Mucosa of gallbladder (tissue), 1 donor: ENCODE measurements around the gene ROBO4. TPM values are rescaled to one million over a fixed set of nuclear protein-coding genes. Genes with fewer than 3 reads are reported as not detected.

Experiments used
- DNase-seq: peaks from one replicate; pipeline ENCODE4 v3.0.0-alpha.2; 2020; ENCODE audit warnings: low spot score
- total RNA-seq: library from RNA; stranded (reverse); gene quantifications from one replicate; pipeline ENCODE4 v1.2.1, GENCODE V29; 2021
- donor health status: DM: no; HTN: no; CAD: no.

ROBO4 gene
- total RNA-seq, 1 donor from 2014 or later = 13.8 TPM

DNA sequence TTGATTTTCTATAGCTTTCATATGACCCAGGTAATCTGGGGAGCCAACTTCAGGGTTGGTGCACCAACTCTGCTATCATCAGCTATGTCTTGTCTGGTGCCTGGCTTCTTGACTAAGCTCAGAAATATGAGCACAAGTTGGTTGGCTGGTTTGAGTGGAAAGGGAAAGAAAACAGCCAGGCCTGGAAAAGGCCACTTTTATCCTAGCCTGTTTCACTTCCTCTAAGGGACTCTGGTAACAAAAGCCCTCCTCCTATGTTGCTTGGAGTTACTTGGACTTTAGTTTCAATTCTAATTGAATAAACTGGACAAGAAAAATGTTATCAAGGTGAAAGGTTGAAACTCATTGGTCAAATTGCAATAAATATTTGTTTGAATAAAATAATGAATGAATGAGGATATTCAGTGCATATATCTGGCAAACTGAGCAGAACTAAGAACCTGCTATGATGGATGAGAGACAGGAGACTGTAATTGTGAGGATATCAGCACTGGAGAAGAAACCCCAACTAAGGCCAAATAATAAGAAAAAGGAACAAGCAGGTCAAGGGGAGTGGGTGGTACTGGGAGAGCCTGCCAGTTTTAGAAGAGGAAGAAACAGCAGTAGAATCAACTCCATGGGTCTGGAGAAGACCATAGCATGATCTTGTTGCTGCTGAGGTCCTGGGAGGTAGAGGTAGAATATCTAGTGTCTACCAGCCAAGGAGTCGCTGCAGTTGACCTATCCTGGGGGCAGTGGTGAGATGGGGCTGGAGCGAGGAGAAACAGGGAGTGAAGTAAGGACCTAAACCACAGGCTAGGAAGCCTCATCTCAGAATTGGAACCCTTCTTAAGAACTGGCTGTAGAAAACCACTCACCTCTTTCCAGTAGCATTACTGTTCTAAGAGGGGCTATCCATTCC lies 8.2 kb downstream of the ROBO4 start:
- no peak for DNase-seq

DNA sequence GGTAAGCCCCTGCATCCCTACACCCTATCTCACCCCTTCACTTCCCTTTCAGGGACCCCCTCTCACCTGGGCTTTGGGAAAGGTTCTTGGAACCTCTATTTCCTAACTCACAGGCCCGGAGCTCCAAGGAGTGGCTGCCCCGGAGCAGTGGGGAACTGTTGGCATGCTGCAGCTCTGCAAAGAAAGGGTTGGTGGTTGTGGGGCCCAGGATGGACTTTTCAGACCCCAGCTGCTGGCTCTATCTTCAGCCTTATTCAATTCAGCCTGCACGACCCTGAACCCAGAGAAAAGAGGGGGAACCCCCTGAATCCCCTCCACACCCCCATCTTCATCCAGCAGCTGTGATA lies 10.0 kb downstream of the ROBO4 start:
- DNase-seq = no peak

DNA sequence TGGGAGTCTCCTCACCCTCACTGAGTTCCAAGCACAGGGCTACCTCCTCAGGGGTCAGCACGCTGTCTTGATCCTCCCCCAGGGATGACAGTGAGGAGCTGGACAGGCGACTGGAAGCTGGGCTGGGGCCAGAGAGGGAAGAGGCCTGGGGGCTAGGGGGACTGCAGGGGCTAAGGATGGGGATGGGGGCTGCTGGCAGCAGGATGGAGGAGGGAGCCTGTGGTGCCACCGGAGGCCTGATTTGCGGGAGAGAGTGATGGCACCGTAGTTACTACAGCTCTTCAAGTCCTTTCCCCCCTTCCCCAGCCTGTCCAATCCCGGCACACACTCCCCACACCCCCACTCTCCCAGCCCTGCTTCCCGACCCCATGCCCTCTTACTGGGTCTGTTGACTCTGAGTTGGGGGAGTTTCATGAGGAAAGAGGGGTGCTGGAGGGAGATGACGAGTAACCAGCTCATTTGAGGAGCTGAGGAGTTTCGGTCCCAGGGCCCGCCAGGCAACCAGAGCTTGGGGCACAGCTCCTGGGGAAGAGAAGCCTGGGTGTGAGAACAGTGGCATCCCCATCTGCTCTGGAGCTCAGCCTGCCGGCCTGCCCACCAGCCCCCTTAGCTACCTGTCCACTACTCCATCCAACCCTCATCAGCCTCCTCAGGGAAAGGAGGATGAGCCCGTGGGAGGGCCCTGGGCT lies 10.5 kb downstream of the ROBO4 start:
- no peak for DNase-seq

DNA sequence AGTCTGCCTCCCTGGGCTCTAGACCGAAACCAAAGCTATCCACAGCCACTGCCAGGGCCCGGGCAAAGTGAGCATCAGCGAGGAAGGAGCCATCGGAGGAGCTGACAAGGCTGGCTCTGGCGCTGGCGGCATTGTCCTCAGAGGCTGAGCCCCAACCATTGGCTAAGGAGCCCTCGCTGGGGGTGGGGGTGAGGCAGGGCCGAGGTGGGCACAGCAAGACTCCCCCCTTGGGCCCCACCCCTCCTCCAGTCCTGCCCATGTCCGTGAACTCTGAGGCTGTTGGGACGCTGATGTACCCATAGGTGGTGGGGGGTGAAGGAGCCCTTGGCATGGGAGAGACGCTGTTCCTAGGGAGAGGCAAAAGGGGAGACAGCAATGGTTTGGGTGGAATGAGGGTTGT lies 11.2 kb downstream of the ROBO4 start:
- no peak for DNase-seq

DNA sequence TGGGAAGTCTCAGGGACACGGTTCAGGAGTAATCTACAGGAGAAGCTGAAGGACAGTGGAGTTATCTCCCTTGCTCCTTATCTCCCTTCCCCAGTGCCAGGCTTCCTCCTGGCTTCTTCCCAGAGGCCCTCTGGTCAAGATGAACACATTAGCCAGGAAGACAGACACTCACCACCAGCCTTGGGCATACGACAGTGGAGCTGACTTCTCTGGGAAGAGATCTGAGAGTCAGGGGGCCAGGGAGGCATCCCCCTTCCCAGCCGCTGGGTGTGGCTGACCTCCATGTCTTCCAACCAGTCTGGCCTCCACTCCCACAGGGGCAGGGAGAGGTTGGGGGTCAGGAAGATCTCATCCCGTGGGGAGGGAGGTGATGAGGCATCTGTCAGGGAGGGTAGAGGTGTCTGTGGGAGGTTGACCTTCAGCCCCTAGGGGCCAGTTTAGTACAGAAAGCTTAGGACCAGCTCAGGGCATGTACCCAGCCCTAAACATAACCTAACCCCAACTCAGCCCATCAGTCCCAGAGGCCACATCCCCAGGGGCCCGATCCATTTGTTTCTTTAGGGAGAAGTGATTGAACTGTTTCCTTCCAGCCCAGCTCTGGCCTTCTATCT lies 12.7 kb downstream of the ROBO4 start:
- no peak for DNase-seq

DNA sequence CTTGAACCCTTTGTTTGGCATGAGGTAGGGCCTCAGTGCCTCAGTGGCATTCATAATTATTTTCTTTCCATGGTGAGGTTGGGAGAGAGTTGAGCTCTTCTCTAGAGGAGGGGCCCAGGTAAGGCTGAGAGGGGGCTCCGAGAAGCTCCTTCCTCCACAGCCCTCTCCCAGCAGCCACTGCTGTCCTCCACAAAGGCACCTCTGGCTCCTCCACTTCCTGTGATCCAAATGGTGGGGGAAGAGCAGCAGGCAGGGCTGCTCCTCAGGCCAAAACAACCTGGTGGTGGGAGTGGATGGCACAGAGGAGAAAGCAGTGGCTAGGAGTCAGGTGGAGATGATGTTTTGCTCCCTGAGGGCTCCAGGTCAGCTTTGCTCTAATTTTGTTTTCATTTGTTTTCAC lies 13.3 kb downstream of the ROBO4 start:
- DNase-seq = no peak

DNA sequence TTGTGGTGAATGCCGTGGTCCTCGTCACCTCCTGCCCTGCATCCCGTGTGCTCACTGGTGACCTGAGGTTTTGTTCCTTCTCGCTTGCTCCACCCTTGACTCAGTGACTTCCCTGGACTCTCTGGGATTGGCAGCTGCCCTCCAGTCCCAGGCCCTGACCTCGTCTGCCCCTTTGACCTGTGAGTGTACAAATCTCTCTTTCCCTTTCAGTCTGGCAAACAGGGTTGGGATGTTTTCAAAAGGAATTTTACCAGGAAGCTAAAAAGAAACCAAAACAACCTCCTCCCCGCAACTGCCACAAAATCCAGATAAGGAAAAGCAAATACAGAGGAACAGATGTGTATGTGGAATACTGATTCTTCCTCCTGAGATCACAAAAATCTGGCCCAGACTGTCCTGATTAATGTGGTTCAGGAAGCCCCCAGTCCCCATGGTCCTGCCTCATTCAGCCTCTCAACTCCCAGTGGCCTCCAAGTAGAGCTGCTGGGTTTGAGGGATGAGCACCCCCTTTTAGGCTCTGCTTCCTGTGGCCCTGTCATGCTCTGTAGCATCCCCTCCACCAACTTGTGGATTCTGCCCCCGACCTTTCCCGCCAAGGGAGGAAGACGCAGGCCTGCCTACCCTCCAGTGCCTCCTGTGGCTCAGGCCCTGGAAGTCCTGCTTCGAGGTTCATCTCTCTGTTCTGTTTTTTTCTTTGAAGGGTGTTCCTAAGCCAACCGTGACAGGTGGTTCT lies 15.2 kb downstream of the ROBO4 start:
- DNase-seq = no peak

DNA sequence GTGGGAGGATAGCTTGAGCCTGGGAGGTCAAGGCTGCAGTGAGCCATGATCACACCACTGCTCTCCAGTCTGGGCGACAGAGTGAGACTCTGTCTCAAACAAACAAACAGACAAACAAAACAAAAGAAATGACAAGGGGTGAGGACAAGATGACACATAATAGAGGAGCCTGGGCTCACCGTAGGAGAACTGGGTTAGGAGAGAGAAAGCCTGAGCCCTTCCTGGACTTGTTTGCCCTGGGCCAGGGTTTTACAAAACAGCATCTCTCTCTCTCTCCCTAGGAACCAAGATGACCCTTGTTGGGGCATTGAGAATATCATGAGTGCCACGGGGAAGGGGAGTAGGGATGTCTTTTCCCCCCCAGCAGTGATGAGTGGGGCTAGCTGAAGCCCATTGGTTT lies 16.7 kb downstream of the ROBO4 start:
- DNase-seq = no peak

DNA sequence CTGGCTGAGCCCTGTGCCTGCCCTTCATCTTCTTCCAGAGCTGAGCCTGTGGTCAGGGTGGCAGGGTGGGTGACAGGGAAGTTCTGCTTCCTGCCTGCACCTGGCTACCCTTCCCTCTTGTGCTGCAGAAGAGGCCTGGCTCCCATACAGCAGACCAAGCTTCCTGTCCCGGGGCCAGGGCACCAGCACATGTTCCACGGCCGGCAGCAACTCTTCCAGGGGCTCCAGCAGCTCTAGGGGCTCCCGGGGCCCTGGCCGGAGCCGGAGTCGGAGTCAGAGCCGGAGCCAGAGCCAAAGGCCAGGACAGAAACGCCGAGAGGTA lies 17.4 kb downstream of the ROBO4 start:
- DNase-seq = no peak

DNA sequence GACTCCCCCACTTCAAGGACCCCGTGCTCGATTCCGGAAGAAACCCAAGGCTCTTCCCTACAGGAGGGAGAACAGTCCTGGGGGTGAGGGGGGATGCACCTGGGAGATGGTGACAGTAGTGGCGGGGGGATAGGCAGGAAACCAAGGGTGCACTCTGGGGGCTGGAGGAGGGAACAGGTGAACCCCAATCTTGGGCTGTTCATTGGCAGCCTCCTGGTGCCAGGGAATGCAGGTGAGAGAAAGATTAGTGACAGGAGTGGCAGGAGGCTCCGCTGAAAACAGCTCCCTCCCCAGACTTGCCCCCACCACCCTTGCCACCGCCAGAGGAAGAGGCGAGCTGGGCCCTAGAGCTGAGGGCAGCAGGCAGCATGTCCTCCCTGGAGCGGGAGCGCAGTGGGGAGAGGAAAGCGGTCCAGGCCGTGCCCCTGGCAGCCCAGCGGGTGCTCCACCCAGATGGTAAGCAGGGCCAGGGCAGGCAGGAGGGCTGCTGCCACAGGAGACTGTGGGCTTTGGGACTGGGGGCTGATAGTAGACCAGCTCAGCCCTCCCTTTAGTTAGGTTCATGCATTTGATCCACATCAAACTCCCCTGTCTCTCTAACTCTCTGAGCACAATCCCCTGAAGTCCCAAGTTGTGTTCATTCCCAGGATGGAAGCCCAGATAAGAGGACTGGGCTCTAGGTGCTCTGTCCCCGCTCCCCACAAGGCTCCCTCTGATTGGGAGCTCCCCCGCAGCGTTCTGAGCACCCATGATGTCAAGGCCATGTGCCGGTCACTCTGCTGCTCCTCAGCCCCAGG lies 18.0 kb downstream of the ROBO4 start:
- no peak for DNase-seq

DNA sequence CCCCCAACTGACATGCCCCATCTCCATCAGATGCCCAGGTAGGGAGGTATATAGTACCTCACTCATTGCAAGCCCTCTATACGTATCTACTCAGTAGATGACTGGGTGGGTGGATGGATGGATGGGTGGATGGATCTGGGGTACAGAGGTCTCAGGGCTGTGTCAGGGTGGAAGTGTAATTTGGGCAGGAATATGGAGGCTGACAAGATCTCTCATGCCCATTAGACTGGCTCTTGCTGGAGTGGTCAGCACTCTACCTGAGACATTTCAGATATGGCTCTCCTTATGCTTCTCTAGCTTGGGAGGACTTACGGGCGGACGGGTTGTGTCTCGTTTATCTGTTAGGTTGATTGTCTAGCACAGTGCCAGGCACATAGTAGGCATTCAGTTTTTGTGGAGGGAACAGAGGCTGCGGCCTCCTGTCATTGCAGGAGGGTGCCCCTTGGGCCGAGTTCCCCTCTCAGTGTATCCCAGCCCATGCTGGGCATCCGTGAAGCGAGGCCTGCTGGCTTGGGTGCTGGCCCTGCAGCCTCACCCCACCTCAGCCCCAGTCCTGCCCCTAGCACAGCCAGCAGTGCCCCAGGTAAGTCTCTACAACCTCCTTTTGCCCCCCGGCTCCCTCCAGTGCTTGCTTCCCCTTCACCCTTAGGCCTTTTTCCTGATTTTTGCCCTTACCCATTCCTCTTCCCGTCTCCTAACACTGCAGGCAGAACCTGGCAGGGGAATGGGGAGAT lies 18.7 kb downstream of the ROBO4 start:
- DNase-seq = no peak

DNA sequence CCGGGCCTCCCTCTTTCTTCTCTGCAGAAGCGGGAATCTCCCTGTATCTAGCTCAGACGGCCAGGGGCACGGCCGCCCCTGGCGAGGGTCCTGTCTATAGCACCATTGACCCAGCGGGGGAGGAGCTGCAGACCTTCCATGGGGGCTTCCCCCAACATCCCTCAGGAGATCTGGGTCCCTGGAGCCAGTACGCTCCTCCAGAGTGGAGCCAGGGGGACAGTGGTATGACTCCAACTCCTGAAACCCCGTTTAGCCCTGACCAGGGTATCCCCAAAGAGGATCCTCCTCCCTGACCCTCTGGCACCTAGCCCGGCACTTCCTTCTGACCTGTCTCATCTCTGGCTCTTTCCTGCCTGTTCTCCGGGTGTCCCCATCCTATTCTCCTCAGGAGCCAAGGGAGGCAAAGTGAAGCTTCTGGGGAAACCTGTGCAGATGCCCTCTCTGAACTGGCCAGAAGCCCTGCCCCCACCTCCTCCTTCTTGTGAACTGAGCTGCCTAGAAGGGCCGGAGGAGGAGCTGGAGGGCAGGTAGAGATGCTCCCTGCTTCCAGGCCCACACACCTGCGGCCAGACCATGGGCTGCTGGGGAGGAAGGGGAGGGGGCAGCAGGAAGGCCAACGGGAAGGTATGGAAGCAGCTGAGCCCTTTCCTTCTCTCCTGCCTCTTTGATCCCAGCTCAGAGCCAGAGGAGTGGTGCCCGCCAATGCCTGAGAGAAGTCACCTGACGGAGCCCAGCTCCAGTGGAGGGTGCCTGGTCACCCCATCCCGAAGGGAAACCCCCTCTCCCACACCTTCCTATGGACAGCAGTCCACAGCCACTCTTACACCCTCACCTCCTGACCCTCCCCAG lies 19.5 kb downstream of the ROBO4 start:
- no peak for DNase-seq

DNA sequence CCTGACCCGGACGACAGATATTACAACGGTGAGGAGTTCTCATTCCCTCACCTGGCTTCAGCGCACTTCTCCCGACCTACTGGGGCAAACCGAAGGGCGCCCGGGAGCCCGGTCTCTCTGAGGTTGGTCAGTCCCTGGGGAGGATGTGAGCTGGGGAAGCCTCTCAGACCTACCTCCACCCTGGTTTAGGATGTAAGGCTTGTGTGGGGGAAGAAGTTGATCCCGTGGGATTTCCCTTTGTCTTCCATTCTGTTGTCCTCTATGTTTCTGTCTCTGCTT lies 20.1 kb downstream of the ROBO4 start:
- DNase-seq = no peak

DNA sequence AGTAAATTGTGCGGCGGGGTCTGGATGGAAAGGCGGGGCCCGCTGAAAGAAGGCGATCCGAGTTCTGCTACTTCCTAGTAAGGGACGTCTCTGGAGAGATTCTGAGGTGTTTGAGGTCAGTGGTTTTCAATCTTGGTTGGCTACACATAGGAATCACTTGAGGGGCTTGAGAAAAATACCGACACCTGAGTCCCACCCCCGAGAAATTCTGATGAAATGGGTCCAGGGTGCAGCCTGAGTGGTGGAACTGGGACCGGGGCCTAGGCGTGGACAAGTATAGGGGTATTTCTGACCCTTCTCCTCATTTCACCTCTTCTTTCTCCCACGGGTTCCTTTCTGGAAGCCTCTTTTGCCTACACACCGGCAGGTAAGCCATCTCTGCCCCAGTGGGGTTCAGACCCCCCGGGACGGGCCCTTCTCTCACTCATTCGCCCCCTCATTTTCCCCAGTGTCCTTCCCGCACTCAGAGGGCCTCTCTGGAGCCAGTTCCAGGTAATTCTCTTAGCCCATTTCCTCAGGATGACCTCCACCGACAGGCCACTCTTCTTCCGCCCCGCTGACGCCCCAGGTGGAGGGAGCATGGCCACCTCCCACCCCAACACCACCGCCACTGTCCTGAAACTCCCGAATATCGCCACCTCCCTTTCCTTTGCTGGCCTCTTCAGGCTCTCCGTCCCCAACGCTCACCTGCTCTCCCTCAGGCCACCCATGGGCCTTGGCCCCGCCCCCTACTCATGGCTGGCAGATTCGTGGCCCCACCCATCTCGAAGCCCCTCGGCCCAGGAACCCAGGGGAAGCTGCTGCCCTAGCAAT lies 20.6 kb downstream of the ROBO4 start:
- no peak for DNase-seq

DNA sequence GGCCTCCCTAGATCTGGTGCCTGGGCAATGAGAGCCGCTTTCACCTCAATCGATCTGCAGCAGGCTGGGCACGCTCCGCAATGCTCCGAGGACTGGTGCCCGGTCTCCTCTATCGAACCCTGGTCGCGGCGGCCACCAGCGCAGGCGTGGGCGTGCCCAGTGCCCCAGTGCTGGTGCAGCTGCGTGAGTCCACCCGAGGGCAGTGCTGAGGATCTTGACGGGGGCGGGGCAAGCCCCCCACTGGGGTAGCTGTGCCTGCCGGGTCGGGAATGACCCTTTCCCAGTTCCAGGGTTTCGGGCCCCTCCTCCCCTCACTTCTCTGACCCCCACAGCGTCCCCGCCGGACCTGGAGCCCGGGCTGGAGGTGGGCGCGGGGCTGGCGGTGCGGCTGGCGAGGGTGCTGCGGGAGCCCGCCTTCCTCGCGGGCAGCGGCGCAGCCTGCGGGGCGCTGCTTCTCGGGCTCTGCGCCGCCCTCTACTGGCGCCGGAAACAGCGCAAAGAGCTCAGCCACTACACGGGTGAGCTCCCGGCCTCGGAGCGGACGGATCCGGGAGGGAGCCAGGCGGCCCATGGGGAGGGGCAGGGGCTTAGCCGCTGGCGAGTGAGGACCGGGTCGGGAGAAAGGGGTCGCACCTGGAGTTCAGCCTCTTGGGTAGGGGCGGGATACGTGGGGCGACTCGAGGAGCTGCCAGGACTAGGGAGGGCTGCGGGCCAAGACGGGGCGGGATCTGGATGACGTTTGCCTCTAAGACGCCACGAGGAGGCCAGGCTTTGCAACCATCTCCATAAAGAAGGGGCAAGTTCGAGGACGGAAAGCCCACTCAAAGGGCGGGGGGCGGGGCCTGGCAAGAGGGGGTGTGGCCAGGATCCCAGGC lies 21.5 kb downstream of the ROBO4 start:
- peak; percentile 81 for DNase-seq

DNA sequence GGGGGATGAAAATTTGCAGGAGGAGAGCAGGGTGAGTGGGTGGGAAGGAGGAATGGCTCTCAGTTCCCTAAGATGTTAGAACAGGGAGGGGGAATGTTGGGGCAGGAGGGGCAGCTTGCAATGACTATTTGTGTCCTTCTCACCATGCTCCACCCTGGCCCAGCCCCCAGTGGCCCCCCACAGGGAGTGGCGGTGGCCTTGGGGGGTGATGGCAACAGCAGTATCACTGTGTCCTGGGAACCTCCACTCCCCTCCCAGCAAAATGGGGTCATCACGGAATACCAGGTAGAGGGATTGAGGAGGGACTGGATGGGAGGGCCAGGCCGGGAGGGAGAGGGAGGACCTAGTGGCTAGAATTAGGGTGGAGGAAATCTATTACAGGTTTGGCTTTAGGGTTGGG lies 22.3 kb downstream of the ROBO4 start:
- no peak for DNase-seq

DNA sequence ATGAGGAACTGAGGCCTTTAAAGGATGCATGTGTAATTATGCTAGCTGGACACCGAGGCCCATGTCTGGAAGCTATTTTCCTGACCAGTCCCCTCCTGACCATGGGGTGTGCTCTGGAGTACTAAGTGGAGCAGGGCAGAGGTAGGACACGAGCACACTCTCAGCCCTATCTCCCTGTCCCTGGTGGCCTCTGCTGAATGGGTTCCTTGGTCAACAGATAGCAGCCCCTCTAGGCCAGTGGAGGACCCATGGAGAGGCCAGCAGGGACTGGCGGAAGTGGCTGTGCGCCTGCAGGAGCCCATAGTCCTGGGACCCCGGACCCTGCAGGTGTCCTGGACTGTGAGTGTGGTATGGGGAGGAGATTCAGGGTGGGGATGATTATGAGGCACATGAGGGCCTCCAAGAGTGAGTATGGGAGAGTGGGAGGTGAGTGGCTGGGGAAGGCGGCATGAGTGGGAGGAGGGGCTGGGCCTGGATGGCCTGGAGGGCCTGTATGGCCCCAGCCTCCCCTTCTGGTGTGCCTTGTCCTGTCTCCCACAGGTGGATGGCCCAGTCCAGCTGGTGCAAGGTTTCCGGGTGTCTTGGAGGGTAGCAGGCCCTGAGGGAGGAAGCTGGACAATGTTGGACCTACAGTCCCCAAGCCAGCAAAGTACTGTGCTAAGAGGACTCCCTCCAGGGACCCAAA lies 23.0 kb downstream of the ROBO4 start:
- DNase-seq = no peak

DNA sequence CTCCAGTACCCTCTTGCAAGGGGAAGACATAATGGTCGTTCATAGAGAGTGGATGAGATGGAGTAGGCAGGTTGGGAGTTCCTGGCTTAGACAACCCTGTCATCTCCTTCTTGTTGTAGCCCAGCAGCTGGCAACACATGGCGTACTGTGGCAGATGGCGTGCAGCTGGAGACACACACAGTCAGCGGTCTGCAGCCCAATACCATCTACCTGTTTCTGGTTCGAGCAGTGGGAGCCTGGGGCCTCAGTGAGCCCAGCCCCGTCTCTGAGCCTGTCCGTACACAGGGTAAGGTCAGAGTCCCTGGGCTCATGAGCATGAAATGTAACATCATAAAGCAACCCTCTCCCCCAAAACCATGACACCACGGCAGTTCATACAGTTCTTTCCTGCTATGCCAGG lies 23.7 kb downstream of the ROBO4 start:
- no peak for DNase-seq
